Progenitor cell of endocrine pancreas (in vitro differentiated cells): Measurements from ENCODE around the gene HIC1. TPM values are rescaled to one million over a fixed set of nuclear protein-coding genes. Genes with fewer than 3 reads are reported as not detected.

ENCODE experiments used
- DNase-seq: peaks from one replicate; pipeline ENCODE4 v3.0.0; 2021; ENCODE audit warnings: low spot score; ENCODE audit not compliant: unreplicated experiment
- H3K27ac Mint-ChIP-seq: 2 replicates; pipeline ENCODE4 v1.8.0; 2021; ENCODE audit warnings: mild to moderate bottlenecking, moderate library complexity, mixed read lengths
- H3K27me3 Mint-ChIP-seq: 2 replicates; pipeline ENCODE4 v1.8.0; 2021; ENCODE audit warnings: mixed read lengths
- H3K36me3 Mint-ChIP-seq: 2 replicates; pipeline ENCODE4 v1.8.0; 2022; ENCODE audit warnings: mixed read lengths; ENCODE audit not compliant: insufficient read depth
- H3K4me1 Mint-ChIP-seq: 2 replicates; pipeline ENCODE4 v1.8.0; 2021; ENCODE audit warnings: low read depth, mixed read lengths
- H3K4me3 Mint-ChIP-seq: 2 replicates; pipeline ENCODE4 v1.8.0; 2021; ENCODE audit warnings: low read depth, mild to moderate bottlenecking, moderate library complexity, mixed read lengths
- H3K9me3 Mint-ChIP-seq: 2 replicates; pipeline ENCODE4 v1.8.0; 2021; ENCODE audit warnings: low read depth, mixed read lengths
- CTCF ChIP-seq: fragments of 200-600 bp; sonication (generic); IDR thresholded peaks from one replicate; pipeline ENCODE4 v1.5.0; 2021; ENCODE audit warnings: antibody characterized with exemption, mild to moderate bottlenecking; ENCODE audit not compliant: unreplicated experiment
- total RNA-seq: library from RNA; stranded (reverse); gene quantifications from 2 replicates; pipeline ENCODE4 v1.2.1, GENCODE V29; 2021

HIC1 gene
- total RNA-seq, 1 donor from 2014 or later: 0.86 TPM

- H3K4me1 Mint-ChIP-seq: peaks cover 5% of the 10 kb centered on the region
- peaks cover 41% of the 10 kb centered on the region for H3K27me3 Mint-ChIP-seq
- no peak overlapping the region for H3K4me3 Mint-ChIP-seq
- H3K36me3 Mint-ChIP-seq: peaks cover 10% of the 10 kb centered on the region
- TF ChIP-seq CTCF: no peak
- no peak for DNase-seq
- H3K9me3 Mint-ChIP-seq: no peaks in the 10 kb centered on the region
- no peak overlapping the region for H3K27ac Mint-ChIP-seq
Measured at GRCh38 chr17:2055292-2056205, 646 bp downstream of the HIC1 start.

- Mint-ChIP-seq H3K9me3 (no peaks in the 10 kb centered on the region), H3K4me1 (peaks cover 5% of the 10 kb centered on the region), H3K27ac (no peak overlapping the region), H3K36me3 (peaks cover 16% of the 10 kb centered on the region), H3K27me3 (peaks cover 47% of the 10 kb centered on the region), H3K4me3 (no peak overlapping the region)
- DNase-seq: peak; percentile 44
- TF ChIP-seq CTCF: peak; percentile 39
Measured at GRCh38 chr17:2056206-2057174, 1.6 kb downstream of the HIC1 start.

GRCh38 chr17:2057175-2057759, 2.4 kb downstream of the HIC1 start:
- Mint-ChIP-seq H3K27me3 (peaks cover 46% of the 10 kb centered on the region), H3K27ac (no peak overlapping the region), H3K36me3 (peaks cover 23% of the 10 kb centered on the region), H3K4me1 (peaks cover 3% of the 10 kb centered on the region), H3K4me3 (no peak overlapping the region), H3K9me3 (no peaks in the 10 kb centered on the region)
- no peak for DNase-seq
- no peak for TF ChIP-seq CTCF

- Mint-ChIP-seq H3K9me3 (no peaks in the 10 kb centered on the region), H3K4me3 (no peak overlapping the region)
- DNase-seq: no peak
Measured at GRCh38 chr17:2057760-2058585, 3.1 kb downstream of the HIC1 start.

More at GRCh38 chr17:2057760-2058585, 3.1 kb downstream of the HIC1 start:
- Mint-ChIP-seq H3K27me3 (peaks cover 48% of the 10 kb centered on the region), H3K36me3 (peaks cover 23% of the 10 kb centered on the region), H3K27ac (no peak overlapping the region), H3K4me1 (peaks cover 3% of the 10 kb centered on the region)
- TF ChIP-seq CTCF: no peak
